ENCODE data around the gene ADGRB3.

Gene ADGRB3

GRCh38 chr6:69349771-69350170 lies 714.7 kb downstream of the ADGRB3 start:
- no peak for TF ChIP-seq CTCF (IDR thresholded peaks at IDR 0.05; ENCODE audit: low read depth, low read length, missing control alignments)
- DNase-seq (ENCODE audit: extremely low read depth, low read depth): no peak
- no peak overlapping the region for H3K4me3 ChIP-seq (replicated peaks; ENCODE audit: low read depth, low read length)

GRCh38 chr6:69362209-69362608 lies 727.1 kb downstream of the ADGRB3 start:
- DNase-seq (ENCODE audit: extremely low read depth, low read depth): no peak
- H3K4me3 ChIP-seq (replicated peaks; ENCODE audit: low read depth, low read length): no peak overlapping the region
- no peak for TF ChIP-seq CTCF (IDR thresholded peaks at IDR 0.05; ENCODE audit: low read depth, low read length, missing control alignments)

GRCh38 chr6:69366831-69367230 lies 731.7 kb downstream of the ADGRB3 start:
- H3K4me3 ChIP-seq (replicated peaks; ENCODE audit: low read depth, low read length): no peak overlapping the region
- TF ChIP-seq CTCF (IDR thresholded peaks at IDR 0.05; ENCODE audit: low read depth, low read length, missing control alignments): no peak
- DNase-seq (ENCODE audit: extremely low read depth, low read depth): no peak

- H3K4me3 ChIP-seq (replicated peaks; ENCODE audit: low read depth, low read length): no peak overlapping the region
- TF ChIP-seq CTCF (IDR thresholded peaks at IDR 0.05; ENCODE audit: low read depth, low read length, missing control alignments): no peak
- DNase-seq (ENCODE audit: extremely low read depth, low read depth): no peak
Observed at GRCh38 chr6:69368613-69369012, 733.5 kb downstream of the ADGRB3 start.

- no peak for TF ChIP-seq CTCF (IDR thresholded peaks at IDR 0.05; ENCODE audit: low read depth, low read length, missing control alignments)
- H3K4me3 ChIP-seq (replicated peaks; ENCODE audit: low read depth, low read length): no peak overlapping the region
- DNase-seq (ENCODE audit: extremely low read depth, low read depth): no peak
Observed at GRCh38 chr6:69370763-69371162, 735.7 kb downstream of the ADGRB3 start.

- no peak for TF ChIP-seq CTCF (IDR thresholded peaks at IDR 0.05; ENCODE audit: low read depth, low read length, missing control alignments)
- no peak overlapping the region for H3K4me3 ChIP-seq (replicated peaks; ENCODE audit: low read depth, low read length)
- DNase-seq (ENCODE audit: extremely low read depth, low read depth): no peak
Observed at GRCh38 chr6:69378326-69378725, 743.2 kb downstream of the ADGRB3 start.

- TF ChIP-seq CTCF (IDR thresholded peaks at IDR 0.05; ENCODE audit: low read depth, low read length, missing control alignments): no peak
- H3K4me3 ChIP-seq (replicated peaks; ENCODE audit: low read depth, low read length): no peak overlapping the region
- DNase-seq (ENCODE audit: extremely low read depth, low read depth): no peak
Observed at GRCh38 chr6:69379518-69379917, 744.4 kb downstream of the ADGRB3 start.
